ENCODE data around the gene MKNK2.

MKNK2 gene

GRCh38 chr19:2026770-2027169 lies 24.3 kb downstream of the MKNK2 start:
- DNase-seq (ENCODE audit: low read depth) = no peak

- DNase-seq (ENCODE audit: low read depth) = no peak
These were observed 28.8 kb downstream of the MKNK2 start for GRCh38 chr19:2022289-2022688.

GRCh38 chr19:2021453-2022140 lies 29.4 kb downstream of the MKNK2 start:
- DNase-seq (ENCODE audit: low read depth) = no peak

GRCh38 chr19:2018752-2019151 lies 32.3 kb downstream of the MKNK2 start:
- no peak for DNase-seq (ENCODE audit: low read depth)

GRCh38 chr19:2016041-2016807 lies 34.8 kb downstream of the MKNK2 start:
- DNase-seq (ENCODE audit: low read depth) = peak; percentile 49

- DNase-seq (ENCODE audit: low read depth) = peak; percentile 59
These were observed 35.5 kb downstream of the MKNK2 start, which contains the start of gene BTBD2 for GRCh38 chr19:2015608-2015950. Gene BTBD2 (minus strand): TSS chr19:2015714. CDS start chr19:2015703, 11 bp downstream.

GRCh38 chr19:2014731-2015607 lies 36.1 kb downstream of the MKNK2 start:
- no peak for DNase-seq (ENCODE audit: low read depth)

- no peak for DNase-seq (ENCODE audit: low read depth)
These were observed 36.9 kb downstream of the MKNK2 start for GRCh38 chr19:2014131-2014571.

GRCh38 chr19:2013683-2013961 lies 37.4 kb downstream of the MKNK2 start:
- DNase-seq (ENCODE audit: low read depth) = no peak

GRCh38 chr19:2012941-2013682 lies 37.9 kb downstream of the MKNK2 start:
- no peak for DNase-seq (ENCODE audit: low read depth)

GRCh38 chr19:2011169-2011568 lies 39.9 kb downstream of the MKNK2 start:
- no peak for DNase-seq (ENCODE audit: low read depth)

- no peak for DNase-seq (ENCODE audit: low read depth)
These were observed 40.8 kb downstream of the MKNK2 start for GRCh38 chr19:2010135-2010668.

GRCh38 chr19:2003874-2004273 lies 47.2 kb downstream of the MKNK2 start:
- DNase-seq (ENCODE audit: low read depth) = no peak

- no peak for DNase-seq (ENCODE audit: low read depth)
These were observed 51.1 kb downstream of the MKNK2 start for GRCh38 chr19:1999856-2000515.

GRCh38 chr19:1998712-1999708 lies 52.0 kb downstream of the MKNK2 start:
- no peak for DNase-seq (ENCODE audit: low read depth)

- DNase-seq (ENCODE audit: low read depth) = no peak
These were observed 53.5 kb downstream of the MKNK2 start for GRCh38 chr19:1997353-1998233.

- DNase-seq (ENCODE audit: low read depth) = no peak
These were observed 58.2 kb downstream of the MKNK2 start for GRCh38 chr19:1992759-1993260.

GRCh38 chr19:1991018-1991913 lies 59.8 kb downstream of the MKNK2 start:
- no peak for DNase-seq (ENCODE audit: low read depth)

Data from stimulated activated CD4-positive, alpha-beta T cell treated with anti-CD3 and anti-CD28 coated beads, Interleukin-2, amount 100 ng/mL, for 4 hours (primary cell).